NT2/D1 (cell line): ENCODE measurements around the gene ACTR3C.
"Not testable (repeated sequence)": the region's sequence is repeated elsewhere in the genome, so short reads cannot be mapped to it uniquely, and the experiment has no call there.

ENCODE experiments used
- SUZ12 ChIP-seq: IDR thresholded peaks from 2 replicates; pipeline ENCODE4 v1.6.1; 2011; ENCODE audit not compliant: insufficient read length, insufficient read depth; ENCODE audit errors: extremely low read depth
- YY1 ChIP-seq: IDR thresholded peaks from 2 replicates; pipeline ENCODE4 v1.6.1; 2011; ENCODE audit not compliant: insufficient read length, insufficient read depth

- not testable (repeated sequence) for TF ChIP-seq YY1, SUZ12
Measured at GRCh38 chr7:150297978-150298377, 25.4 kb downstream of the ACTR3C start.
